GM12878 (cell line): ENCODE data around the gene RAB4B. TPM values are rescaled to one million over a fixed set of nuclear protein-coding genes. Genes with fewer than 3 reads are reported as not detected.
A peak's percentile ranks its signal among the peaks of the same experiment; 100 is the strongest.

Experiments used
- E4F1 ChIP-seq: fragments of 450-650 bp; IDR thresholded peaks from 2 replicates; pipeline ENCODE4 v1.6.1; 2018; ENCODE audit warnings: borderline replicate concordance, mild to moderate bottlenecking; ENCODE audit not compliant: partially characterized antibody
- EGR1 ChIP-seq, 2 experiments: IDR thresholded peaks; 1 replicate in 1 of 2; 2 replicates in 1 of 2; pipeline ENCODE4 v1.6.1; 2011 to 2012; ENCODE audit warnings: low read depth in 2 of 2, low read length in 2 of 2, borderline replicate concordance in 1 of 2, mild to moderate bottlenecking in 1 of 2, moderate library complexity in 1 of 2
- EZH2 ChIP-seq: IDR thresholded peaks from 2 replicates; pipeline ENCODE4 v1.6.1; 2012; ENCODE audit warnings: low read depth, mild to moderate bottlenecking, control low read depth, inconsistent platforms, low read length, borderline replicate concordance; ENCODE audit not compliant: control insufficient read depth
- GABPA ChIP-seq: IDR thresholded peaks from 2 replicates; pipeline ENCODE4 v1.6.1; 2014; ENCODE audit warnings: antibody characterized with exemption, low read depth, mild to moderate bottlenecking, inconsistent platforms
- GATAD2B ChIP-seq: fragments of 450-650 bp; conservative IDR thresholded peaks from 2 replicates; pipeline ENCODE4 v1.6.1; 2017; ENCODE audit warnings: low read depth, mild to moderate bottlenecking, moderate library complexity
- HSF1 ChIP-seq: fragments of 150-350 bp; IDR thresholded peaks from 2 replicates; pipeline ENCODE4 v1.6.1; 2014; ENCODE audit warnings: mild to moderate bottlenecking, low read depth, low read length
- MLLT1 ChIP-seq: fragments of 450-650 bp; IDR thresholded peaks from 2 replicates; pipeline ENCODE4 v1.6.1; 2016; ENCODE audit warnings: mild to moderate bottlenecking
- NBN ChIP-seq: fragments of 450-650 bp; IDR thresholded peaks from 2 replicates; pipeline ENCODE4 v1.6.1; 2016
- NKRF ChIP-seq: fragments of 450-650 bp; conservative IDR thresholded peaks from 2 replicates; pipeline ENCODE4 v1.6.1; 2017; ENCODE audit warnings: mild to moderate bottlenecking, moderate library complexity
- PKNOX1 ChIP-seq: fragments of 450-650 bp; IDR thresholded peaks from 2 replicates; pipeline ENCODE4 v1.6.1; 2016; ENCODE audit warnings: mild to moderate bottlenecking
- POU2F2 ChIP-seq: IDR thresholded peaks from 3 replicates; pipeline ENCODE4 v1.6.1; 2011; ENCODE audit warnings: low read depth, mild to moderate bottlenecking, low read length, borderline replicate concordance
- RUNX3 ChIP-seq: IDR thresholded peaks from 2 replicates; pipeline ENCODE4 v1.6.1; 2012; ENCODE audit warnings: low read length, inconsistent platforms
- ZBED1 ChIP-seq: IDR thresholded peaks from 2 replicates; pipeline ENCODE4 v1.6.1; 2016; ENCODE audit warnings: borderline replicate concordance
- ZBTB33 ChIP-seq: fragments of 450-650 bp; IDR thresholded peaks from 2 replicates; pipeline ENCODE4 v1.6.1; 2017; ENCODE audit warnings: mild to moderate bottlenecking
- ZNF217 ChIP-seq: fragments of 450-650 bp; IDR thresholded peaks from 2 replicates; pipeline ENCODE4 v1.6.1; 2017; ENCODE audit warnings: antibody characterized with exemption, mild to moderate bottlenecking
- ZNF384 ChIP-seq: IDR thresholded peaks from 2 replicates; pipeline ENCODE4 v1.6.1; 2012; ENCODE audit warnings: low read depth, mild to moderate bottlenecking, low read length, improper control_type of control experiment, borderline replicate concordance
- ZSCAN29 ChIP-seq: fragments of 450-650 bp; IDR thresholded peaks from 2 replicates; pipeline ENCODE4 v1.6.1; 2017; ENCODE audit warnings: mild to moderate bottlenecking, moderate library complexity
- polyA plus RNA-seq, 11 experiments: library from polyadenylated mRNA; depleted of rRNA in 4 of 11; unstranded in 6 of 11; stranded (reverse) in 5 of 11; fragments of >200 nt; fragmentation: Nextera tagmentation in 4 of 11; fragmentation: Illumina TruSeq in 1 of 11; extraction: Ambion mirVana in 4 of 11; extraction: Trizol in 1 of 11; gene quantifications; 1 replicate in 1 of 11; 2 replicates in 10 of 11; pipeline versions ENCODE4 v1.2.1 to v1.2.3, GENCODE V29; 2011 to 2016; ENCODE audit warnings: inconsistent platforms in 2 of 11, missing spikeins in 2 of 11, low read depth in 1 of 11
- total RNA-seq, 4 experiments: library from RNA; depleted of rRNA in 3 of 4; stranded (reverse); fragments of >200 nt in 3 of 4; fragmentation: Illumina TruSeq in 1 of 4; extraction: Trizol in 1 of 4; gene quantifications; 2 replicates each; pipeline versions ENCODE4 v1.2.1 to v1.2.3, GENCODE V29; 2013 to 2021

RAB4B gene
- total and polyA plus RNA-seq, 10 of the 15 experiments (the other 5 are each of a cell fraction or from before 2014, with no cell fraction given) = 0.60 to 51.5 (median 27.7) TPM

GRCh38 chr19:40777937-40778705 lies at the start of gene RAB4B (continued):
- TF ChIP-seq PKNOX1 = peak; percentile 95
- no peak; the same call in 1 of the 2 replicates for TF ChIP-seq NBN
- no peak for TF ChIP-seq ZBTB33
- 0 out of 2 replicates have a peak, but pooled peaks have one; percentile 31 for TF ChIP-seq RUNX3
- TF ChIP-seq NKRF = peak; percentile 68
- TF ChIP-seq ZNF384 = no peak
- TF ChIP-seq EZH2 = no peak
- no peak for TF ChIP-seq ZBED1
- TF ChIP-seq ZNF217 = no peak
- TF ChIP-seq EGR1 (IDR thresholded peaks at IDR 0.05; ENCODE audit: borderline replicate concordance in 1 of 2, low read depth in 2 of 2, low read length in 2 of 2) = peak in 1 of 2 experiments; percentile 56; a peak in 2 of 3 replicates
- peak; percentile 76 for TF ChIP-seq GATAD2B
- TF ChIP-seq HSF1 = 0 out of 2 replicates have a peak, but pooled peaks have one; percentile 17
- peak; percentile 82; the same call in 1 of the 3 replicates for TF ChIP-seq POU2F2
- TF ChIP-seq GABPA = peak; percentile 51; the same call in 1 of the 2 replicates
- TF ChIP-seq E4F1 = peak; percentile 96
- no peak for TF ChIP-seq ZSCAN29
- no peak for TF ChIP-seq MLLT1
